Keratinocyte (primary cell): ENCODE results near the gene PARD3.

Source experiments
- CTCF ChIP-seq, 3 experiments: IDR thresholded peaks in 1 of 3; conservative IDR thresholded peaks in 1 of 3; optimal IDR thresholded peaks in 1 of 3; 2 replicates in 2 of 3; 3 replicates in 1 of 3; pipeline versions ENCODE3 to v1.5.1; 2011; ENCODE audit warnings: low read length in 3 of 3, mild to moderate bottlenecking in 3 of 3, moderate library complexity in 2 of 3, control low read depth in 1 of 3, inconsistent platforms in 1 of 3; ENCODE audit not compliant: insufficient read depth in 2 of 3; ENCODE audit errors: extremely low read depth in 1 of 3
- EZH2 ChIP-seq: IDR thresholded peaks from one replicate; pipeline ENCODE4 v1.6.1; 2012; ENCODE audit warnings: inconsistent platforms, mild to moderate bottlenecking, low read length, moderate library complexity

GRCh38 chr10:34589275-34589674 lies 225.8 kb downstream of the PARD3 start:
- TF ChIP-seq CTCF (optimal IDR thresholded peaks at IDR 0.05 in 1 of 3, IDR thresholded peaks at IDR 0.05 in 1 of 3, conservative IDR thresholded peaks at IDR 0.05 in 1 of 3; ENCODE audit: extremely low read depth in 1 of 3, insufficient read depth in 2 of 3, low read length in 3 of 3), result no peak
- TF ChIP-seq EZH2, result no peak
